ENCODE results near the gene PHLPP2. TPM values are rescaled to one million over a fixed set of nuclear protein-coding genes. Genes with fewer than 3 reads are reported as not detected.
A peak's percentile ranks its signal among the peaks of the same experiment; 100 is the strongest.

PHLPP2 gene
- total RNA-seq, result 10 to 100 TPM in 2 of 4 donors, 1 to 10 TPM in 2; 8.2 to 15.8 (median 10.6) TPM
- polyA plus RNA-seq, result 10 to 100 TPM in 2 of 3 donors, 1 to 10 TPM in 1; 8.9 to 19.0 (median 12.6) TPM

- intact Hi-C loops (cut with DNase I), result loop anchor here (5.0 to 10.0 kb wide), 4 partner anchors 83 to 370 kb away; partner anchors contain the start of genes AP1G1, DHX38, TXNL4B and ZNF19
Measured at GRCh38 chr16:71724320-71724751, at the start of gene PHLPP2. PHLPP2 (minus strand) TSS chr16:71724701; CDS start chr16:71714795, 9,906 bp downstream.

GRCh38 chr16:71771571-71771970 lies 47.1 kb upstream of the PHLPP2 start:
- DNase-seq, result no peak
- H3K9me3 ChIP-seq, result no peaks in the 10 kb centered on the region
- intact Hi-C loops (cut with DNase I), result no loop called here
- no peak overlapping the region for H3K27ac ChIP-seq
- H3K36me3 ChIP-seq, result peaks cover 12 to 74% (median 27%) of the 10 kb centered on the region in 4 donors
- no peak for TF ChIP-seq POLR2A (IDR thresholded peaks at IDR 0.05)
- no peak for TF ChIP-seq POLR2AphosphoS5 (IDR thresholded peaks at IDR 0.05)
- TF ChIP-seq EP300 (IDR thresholded peaks at IDR 0.05), result no peak
- no peak for TF ChIP-seq CTCF (IDR thresholded peaks at IDR 0.05)
- no peak overlapping the region for H3K4me3 ChIP-seq
- H3K4me1 ChIP-seq, result peaks cover 0 to 10% (median 5%) of the 10 kb centered on the region in 4 donors
- no peaks in the 10 kb centered on the region for H3K27me3 ChIP-seq

More at GRCh38 chr16:71724320-71724751, at the start of gene PHLPP2:
- WGBS, 2 donors, result 5 to 23% methylated on average over 10 of the region's 10 CpGs
- no peaks in the 10 kb centered on the region for H3K9me3 ChIP-seq
- H3K27ac ChIP-seq, result peak within 1 kb of the TSS; percentile 81 to 99 (median 96)
- H3K27me3 ChIP-seq, result no peaks in the 10 kb centered on the region
- peaks cover 0 to 34% (median 23%) of the 10 kb centered on the region in 4 donors for H3K4me1 ChIP-seq
- peak within 1 kb of the TSS; percentile 58 to 96 (median 78) for H3K4me3 ChIP-seq
- no peak for TF ChIP-seq POLR2A (IDR thresholded peaks at IDR 0.05)
- TF ChIP-seq POLR2AphosphoS5 (IDR thresholded peaks at IDR 0.05), result no peak
- TF ChIP-seq EP300 (IDR thresholded peaks at IDR 0.05), result no peak
- TF ChIP-seq CTCF (IDR thresholded peaks at IDR 0.05), result no peak
- peaks cover 0 to 6% (median 0%) of the 10 kb centered on the region in 4 donors for H3K36me3 ChIP-seq
- DNase-seq, result no peak

- TF ChIP-seq EP300 (IDR thresholded peaks at IDR 0.05), result no peak
- TF ChIP-seq POLR2AphosphoS5 (IDR thresholded peaks at IDR 0.05), result no peak
- TF ChIP-seq CTCF (IDR thresholded peaks at IDR 0.05), result no peak
- TF ChIP-seq POLR2A (IDR thresholded peaks at IDR 0.05), result no peak
- H3K36me3 ChIP-seq, result peaks cover 12 to 81% (median 30%) of the 10 kb centered on the region in 4 donors
- H3K9me3 ChIP-seq, result no peaks in the 10 kb centered on the region
- no peak overlapping the region for H3K4me3 ChIP-seq
- H3K4me1 ChIP-seq, result peaks cover 0 to 16% (median 6%) of the 10 kb centered on the region in 4 donors
- no peaks in the 10 kb centered on the region for H3K27me3 ChIP-seq
- 96 to 98% methylated on average over 1 of the region's 1 CpG for WGBS, 2 donors
- intact Hi-C loops (cut with DNase I), result no loop called here
- no peak overlapping the region for H3K27ac ChIP-seq
- no peak for DNase-seq
Measured at GRCh38 chr16:71769222-71769621, 44.7 kb upstream of the PHLPP2 start.

- Histone ChIP-seq H3K4me1 (peaks cover 0 to 16% (median 6%) of the 10 kb centered on the region in 4 donors), H3K27ac (no peak overlapping the region), H3K27me3 (no peaks in the 10 kb centered on the region), H3K9me3 (no peaks in the 10 kb centered on the region), H3K4me3 (no peak overlapping the region), H3K36me3 (peaks cover 9 to 81% (median 24%) of the 10 kb centered on the region in 4 donors)
- DNase-seq, result no peak
- intact Hi-C loops (cut with DNase I), result no loop called here
- 92 to 94% methylated on average over 3 of the region's 3 CpGs for WGBS, 2 donors
- TF ChIP-seq EP300 (IDR thresholded peaks at IDR 0.05) (no peak), POLR2A (IDR thresholded peaks at IDR 0.05) (no peak)
Measured at GRCh38 chr16:71767060-71767900, 42.8 kb upstream of the PHLPP2 start.

- Histone ChIP-seq H3K27me3 (no peaks in the 10 kb centered on the region), H3K9me3 (no peaks in the 10 kb centered on the region), H3K4me1 (peaks cover 0 to 12% (median 4%) of the 10 kb centered on the region in 4 donors), H3K4me3 (no peak overlapping the region), H3K27ac (no peak overlapping the region), H3K36me3 (peaks cover 19 to 81% (median 29%) of the 10 kb centered on the region in 4 donors)
- 91 to 97% methylated on average over 2 of the region's 2 CpGs for WGBS, 2 donors
- TF ChIP-seq POLR2A (IDR thresholded peaks at IDR 0.05) (no peak), EP300 (IDR thresholded peaks at IDR 0.05) (no peak), CTCF (IDR thresholded peaks at IDR 0.05) (no peak), POLR2AphosphoS5 (IDR thresholded peaks at IDR 0.05) (no peak)
- intact Hi-C loops (cut with DNase I), result no loop called here
- DNase-seq, result no peak
Measured at GRCh38 chr16:71762186-71762585, 37.7 kb upstream of the PHLPP2 start.
